Stimulated activated CD8-positive, alpha-beta memory T cell treated with anti-CD3 and anti-CD28 coated beads, Interleukin-15, amount 100 ng/mL, for 24 hours (primary cell): ENCODE results near the gene RFFL.
A peak's percentile ranks its signal among the peaks of the same experiment; 100 is the strongest.
"Not testable (repeated sequence)": the region's sequence is repeated elsewhere in the genome, so short reads cannot be mapped to it uniquely, and the experiment has no call there.

ENCODE experiments used
- DNase-seq: peaks from one replicate; pipeline ENCODE4 v3.0.0-alpha.2; 2020; ENCODE audit warnings: low read depth

Gene RFFL

DNA sequence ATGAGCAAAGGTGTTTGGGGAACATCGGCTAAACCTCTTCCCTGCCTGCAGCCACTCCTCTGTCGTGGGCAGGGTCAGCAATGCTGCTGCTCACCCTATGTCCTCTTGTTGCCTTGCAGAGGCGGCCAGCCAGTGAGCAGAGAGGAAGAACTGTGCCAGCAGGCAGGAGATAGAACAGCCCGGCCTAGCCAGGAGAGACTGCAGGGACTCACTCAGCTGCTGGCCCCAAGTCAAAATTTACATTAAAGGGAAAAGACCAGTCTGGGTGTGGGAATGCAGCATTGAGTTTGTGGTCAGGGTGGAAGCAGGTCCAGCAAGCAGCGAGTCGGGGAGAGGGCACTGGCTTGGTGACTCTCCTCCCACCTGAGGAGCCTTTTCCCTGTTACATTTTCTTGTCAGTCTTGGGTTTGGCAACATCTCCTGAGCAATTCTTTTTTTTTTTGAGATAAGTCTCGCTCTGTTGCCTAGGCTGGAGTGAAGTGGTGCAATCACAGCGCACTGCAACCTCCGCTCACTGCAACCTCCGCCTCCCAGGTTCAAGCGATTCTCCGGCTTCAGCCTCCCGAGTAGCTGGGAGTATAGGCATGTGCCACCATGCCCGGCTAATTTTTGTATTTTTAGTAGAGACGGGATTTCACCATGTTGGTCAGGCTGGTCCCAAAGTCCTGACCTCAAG, 60.5 kb downstream of the RFFL start:
- no peak for DNase-seq

DNA sequence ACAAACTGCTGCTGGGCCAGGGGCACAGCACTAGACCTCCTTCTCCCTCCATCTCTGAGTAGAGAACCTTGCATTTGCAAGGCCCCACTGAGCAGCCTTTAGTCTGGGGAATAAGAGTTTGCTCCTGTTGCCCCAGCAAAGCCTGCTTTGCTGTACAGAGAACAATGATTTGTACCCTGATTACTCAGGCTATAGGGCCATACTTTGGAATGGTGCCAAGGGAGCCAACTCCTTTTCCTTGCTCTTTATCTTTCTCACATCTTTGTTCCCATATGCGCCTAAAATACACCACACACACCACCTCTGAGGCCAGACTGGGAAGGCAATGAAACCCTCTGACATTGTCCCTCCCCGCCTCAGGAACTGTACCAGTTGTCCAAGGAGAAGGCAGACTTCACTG, 62.0 kb downstream of the RFFL start:
- DNase-seq, result no peak

DNA sequence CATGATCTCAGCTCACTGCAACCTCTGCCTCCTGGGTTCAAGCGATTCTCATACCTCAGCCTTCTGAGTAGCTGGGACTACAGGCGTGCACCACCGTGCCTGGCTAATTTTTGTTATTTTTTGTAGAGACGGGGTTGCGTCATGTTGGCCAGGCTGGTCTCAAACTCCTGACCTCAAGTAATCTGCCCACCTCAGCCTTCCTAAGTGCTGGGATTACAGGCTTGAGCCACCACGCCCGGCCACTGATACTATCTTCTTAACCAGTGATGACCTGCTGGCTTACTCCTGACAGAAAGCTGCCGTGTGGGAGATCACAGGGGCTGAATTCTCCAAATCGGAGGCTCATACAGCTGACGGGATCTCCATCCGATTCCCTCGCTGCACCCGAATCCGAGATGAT, 62.5 kb downstream of the RFFL start:
- DNase-seq, result not testable (repeated sequence)

DNA sequence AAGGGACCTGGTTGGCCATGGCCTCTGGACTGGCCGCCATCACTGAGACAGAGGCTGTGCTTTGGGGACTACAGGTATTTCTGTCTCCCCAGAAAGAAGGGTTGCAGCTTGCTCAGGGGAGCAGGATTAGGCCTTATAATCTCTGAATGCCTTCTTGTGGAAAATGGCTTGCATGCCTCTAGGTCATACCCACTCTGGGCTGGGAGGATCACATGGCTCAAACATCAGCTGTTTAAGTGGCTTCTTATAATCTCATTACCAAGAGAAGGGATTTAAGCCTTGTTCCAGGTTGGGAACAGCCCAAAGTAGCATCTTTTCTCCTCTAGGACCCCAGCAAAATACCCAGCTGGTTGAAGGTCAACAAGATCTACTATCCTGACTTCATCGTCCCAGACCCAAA, 64.1 kb downstream of the RFFL start:
- DNase-seq, result no peak

DNA sequence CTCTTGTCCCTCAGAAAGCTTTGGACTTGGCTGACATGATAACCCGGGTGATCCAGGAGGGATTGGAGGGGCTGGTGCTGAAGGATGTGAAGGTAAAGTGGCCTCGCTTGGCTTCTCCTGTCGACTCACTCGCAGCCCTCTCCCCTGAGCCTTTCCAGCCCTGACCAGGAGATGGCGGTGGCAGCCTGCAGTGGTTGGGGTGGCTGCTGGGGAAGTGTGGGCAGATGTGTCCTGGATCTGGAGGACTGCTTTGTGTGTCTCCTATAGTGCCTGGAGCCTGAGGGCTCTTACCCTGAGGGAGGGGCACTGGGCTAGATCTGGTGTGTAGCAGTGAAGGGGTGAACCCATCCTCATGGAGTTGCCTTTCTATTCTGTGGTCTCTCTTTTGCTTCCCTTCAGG, 65.3 kb downstream of the RFFL start:
- peak; percentile 34 for DNase-seq

DNA sequence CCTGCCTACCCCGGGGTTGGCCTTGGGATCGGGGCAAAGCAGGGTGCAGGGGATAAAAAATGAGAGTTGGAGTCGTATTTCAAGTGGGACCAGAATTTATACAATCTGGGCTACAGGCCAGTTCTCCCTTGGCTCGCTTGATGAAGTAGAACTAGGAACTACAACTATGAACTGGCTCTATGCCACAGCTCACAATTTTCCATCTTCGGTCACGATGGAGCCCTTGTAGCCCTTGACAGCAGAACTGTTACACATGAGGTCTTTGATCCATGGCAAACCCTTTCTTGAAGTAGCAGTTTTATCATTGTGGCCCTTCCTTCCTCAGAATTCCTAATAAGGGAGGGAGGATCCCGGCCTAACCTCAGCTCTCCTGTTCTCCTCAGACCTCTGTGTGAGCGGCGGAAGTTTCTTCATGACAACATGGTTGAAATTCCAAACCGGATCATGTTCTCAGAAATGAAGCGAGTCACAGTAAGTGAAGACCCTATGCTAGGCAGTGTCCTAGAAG, 66.1 kb downstream of the RFFL start:
- DNase-seq, result no peak

DNA sequence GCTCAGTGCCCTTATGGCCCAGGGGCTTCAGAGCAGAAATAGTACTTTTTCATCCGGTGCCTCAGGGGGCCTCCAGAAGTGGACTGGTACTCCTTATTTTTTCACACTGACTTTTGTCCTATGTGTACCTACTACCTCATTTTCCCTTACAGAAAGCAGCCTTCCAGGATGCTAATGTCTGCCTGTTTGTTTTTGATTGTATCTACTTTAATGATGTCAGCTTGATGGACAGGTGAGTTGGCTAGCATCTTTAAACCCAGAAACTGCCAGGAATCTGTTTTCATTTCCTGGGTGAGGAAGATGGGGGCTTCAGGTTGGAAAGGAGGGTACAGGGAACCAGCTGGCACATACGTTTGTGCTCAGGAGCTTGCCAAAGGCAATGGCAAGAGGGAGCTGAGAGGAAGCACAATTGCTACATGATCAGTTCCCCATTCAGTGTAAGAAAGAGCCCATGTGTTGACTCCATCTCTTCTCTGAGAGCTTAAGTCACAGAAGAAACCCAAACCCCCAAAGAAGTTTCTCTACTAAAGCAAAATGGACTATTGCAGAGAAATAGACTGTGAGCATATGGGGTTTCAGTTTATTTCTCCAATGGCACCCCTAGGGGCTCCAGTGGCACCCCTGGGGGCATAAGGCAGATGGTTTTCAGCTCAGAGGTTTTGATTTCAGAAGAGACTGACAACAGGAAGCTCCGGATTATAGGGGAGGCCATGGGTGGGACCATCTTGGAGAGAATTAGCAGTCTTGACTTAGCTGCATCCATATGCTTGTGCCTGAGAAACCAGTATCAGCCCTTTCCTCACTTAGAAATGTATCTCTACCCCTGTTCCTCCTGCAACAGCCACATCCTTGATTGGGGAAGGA, 66.9 kb downstream of the RFFL start:
- no peak for DNase-seq

DNA sequence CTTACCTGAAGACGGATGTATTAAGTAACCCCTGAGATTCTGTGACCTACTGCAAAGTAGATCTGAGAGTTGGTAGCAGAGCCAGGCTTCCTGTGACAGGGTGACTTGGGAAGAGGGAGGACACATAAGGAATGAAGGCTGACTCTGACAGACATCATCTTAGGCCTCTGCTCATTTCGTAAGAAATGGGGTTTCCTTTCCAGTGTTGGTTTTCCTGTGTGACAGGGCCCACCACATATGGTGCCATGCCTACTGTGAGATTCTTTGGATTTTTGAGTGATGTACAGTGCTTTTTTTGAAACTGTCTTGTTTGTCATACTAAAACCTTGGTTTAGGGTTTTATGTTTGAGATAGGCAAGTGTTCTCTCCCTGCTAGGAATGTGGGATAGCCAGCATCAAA, 70.5 kb downstream of the RFFL start:
- DNase-seq, result no peak

DNA sequence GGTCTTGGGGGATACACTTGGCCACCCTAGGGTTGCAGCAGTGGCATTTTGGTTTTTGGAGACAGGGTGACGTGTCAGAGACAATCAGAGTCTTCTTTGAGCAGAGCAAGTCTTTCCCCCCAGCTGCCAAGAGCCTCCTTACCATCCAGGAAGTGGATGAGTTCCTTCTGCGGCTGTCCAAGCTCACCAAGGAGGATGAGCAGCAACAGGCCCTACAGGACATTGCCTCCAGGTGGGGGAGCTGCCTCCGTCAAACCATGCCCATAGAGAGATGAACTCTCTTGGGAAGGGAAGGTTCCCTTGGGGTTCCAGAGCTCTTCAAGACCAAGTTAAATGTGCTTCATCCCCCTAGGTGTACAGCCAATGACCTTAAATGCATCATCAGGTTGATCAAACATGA, 71.9 kb downstream of the RFFL start:
- no peak for DNase-seq

DNA sequence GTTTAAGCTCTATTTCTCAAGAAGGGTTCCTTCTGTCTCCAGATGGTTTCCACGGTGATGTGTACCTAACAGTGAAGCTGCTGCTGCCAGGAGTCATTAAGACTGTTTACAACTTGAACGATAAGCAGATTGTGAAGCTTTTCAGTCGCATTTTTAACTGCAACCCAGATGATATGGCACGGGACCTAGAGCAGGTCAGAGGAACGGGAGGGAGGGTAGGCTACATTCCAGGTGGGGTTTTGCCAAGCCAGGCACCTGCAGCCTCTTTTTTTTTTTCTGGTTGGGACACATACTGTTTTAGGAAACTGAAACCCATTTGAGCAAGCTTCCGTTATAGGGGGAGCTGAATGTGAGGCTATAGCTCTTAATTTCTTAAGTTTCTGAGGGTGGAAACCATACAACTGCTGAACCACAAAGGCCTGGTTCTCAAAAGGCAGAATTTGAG, 72.6 kb downstream of the RFFL start:
- no peak for DNase-seq

DNA sequence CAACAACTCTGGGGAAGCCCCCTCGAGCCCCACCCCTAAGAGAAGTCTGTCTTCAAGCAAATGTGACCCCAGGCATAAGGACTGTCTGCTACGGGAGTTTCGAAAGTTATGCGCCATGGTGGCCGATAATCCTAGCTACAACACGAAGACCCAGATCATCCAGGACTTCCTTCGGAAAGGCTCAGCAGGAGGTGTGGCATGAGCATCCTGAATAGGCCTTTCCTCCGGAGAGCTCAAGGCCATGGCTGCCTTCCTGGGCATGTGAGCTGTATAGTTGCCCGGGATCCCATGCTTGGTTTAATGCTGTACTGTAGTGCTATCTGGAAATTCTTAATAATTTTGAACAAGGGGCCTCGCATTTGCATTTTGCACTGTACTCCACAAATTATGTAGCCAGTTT, 74.0 kb downstream of the RFFL start:
- no peak for DNase-seq

DNA sequence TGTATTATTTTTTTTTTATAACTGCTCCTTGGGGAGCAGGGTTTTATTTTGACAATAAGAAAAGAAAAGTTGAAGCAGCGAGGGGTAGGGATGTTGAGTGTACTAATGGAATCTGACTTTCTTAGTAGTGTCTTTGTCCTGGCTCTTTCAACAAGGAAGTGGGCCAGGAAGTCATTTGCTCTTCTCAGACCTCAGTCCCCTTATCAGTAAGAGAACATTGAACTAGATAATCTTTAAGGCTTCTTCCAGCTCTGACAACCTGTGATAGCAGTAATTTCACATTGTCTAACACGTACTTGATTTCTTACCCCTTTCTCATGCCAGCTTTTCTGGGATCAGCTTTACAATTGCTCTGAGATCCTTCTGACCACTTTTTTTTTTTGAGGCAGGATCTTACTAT, 74.9 kb downstream of the RFFL start:
- DNase-seq, result no peak

DNA sequence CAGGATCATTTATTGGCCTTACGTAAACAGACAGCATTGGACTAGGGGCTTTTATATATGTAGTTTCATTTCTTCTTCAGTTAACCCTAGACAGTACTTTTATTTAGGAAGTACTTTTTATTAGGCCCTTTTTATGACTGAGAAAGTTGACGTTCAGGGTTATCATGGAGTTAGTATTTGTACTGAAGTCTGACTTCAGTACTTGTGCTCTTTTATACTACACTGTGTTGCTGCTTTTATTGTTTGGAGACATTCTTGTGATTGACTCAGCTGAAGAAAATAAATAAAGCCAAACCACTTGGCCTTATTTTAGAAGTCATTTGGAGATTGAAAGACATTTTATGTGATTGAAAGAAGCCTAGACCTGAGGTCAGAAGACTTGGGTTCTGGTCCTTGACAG, 76.3 kb downstream of the RFFL start:
- DNase-seq, result no peak

DNA sequence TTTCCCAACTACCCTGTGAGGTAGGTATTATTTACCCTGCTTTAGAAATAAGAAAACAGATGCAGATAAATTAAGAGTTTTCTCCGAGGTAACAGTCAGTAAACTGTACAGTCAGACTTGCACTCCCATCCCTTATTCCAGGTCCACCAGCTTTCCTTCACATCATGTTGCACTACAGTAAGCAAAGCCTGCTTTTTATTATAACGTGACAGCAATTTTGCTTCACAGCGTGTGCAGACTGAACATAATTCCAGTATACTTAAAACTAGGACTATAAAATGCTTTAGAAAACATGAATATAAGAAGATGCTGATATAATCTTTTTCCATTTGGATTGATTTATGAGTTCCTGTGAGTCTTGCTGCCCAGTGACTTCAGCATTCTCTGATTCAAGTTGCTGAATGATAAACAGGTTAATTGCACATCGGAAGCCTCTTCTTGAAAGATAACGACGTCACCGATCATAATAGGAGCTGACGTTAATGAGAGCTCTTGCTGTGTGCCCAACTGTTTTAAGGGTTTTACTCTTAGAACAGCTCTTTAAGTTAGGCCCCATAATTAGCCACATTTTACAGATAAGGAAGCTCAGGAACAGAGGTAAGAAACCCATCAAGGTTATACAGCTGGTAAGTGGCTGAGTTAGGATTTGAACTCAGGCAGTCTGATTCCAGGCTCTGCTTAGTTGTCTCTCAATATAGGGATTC, 81.8 kb downstream of the RFFL start:
- no peak for DNase-seq

DNA sequence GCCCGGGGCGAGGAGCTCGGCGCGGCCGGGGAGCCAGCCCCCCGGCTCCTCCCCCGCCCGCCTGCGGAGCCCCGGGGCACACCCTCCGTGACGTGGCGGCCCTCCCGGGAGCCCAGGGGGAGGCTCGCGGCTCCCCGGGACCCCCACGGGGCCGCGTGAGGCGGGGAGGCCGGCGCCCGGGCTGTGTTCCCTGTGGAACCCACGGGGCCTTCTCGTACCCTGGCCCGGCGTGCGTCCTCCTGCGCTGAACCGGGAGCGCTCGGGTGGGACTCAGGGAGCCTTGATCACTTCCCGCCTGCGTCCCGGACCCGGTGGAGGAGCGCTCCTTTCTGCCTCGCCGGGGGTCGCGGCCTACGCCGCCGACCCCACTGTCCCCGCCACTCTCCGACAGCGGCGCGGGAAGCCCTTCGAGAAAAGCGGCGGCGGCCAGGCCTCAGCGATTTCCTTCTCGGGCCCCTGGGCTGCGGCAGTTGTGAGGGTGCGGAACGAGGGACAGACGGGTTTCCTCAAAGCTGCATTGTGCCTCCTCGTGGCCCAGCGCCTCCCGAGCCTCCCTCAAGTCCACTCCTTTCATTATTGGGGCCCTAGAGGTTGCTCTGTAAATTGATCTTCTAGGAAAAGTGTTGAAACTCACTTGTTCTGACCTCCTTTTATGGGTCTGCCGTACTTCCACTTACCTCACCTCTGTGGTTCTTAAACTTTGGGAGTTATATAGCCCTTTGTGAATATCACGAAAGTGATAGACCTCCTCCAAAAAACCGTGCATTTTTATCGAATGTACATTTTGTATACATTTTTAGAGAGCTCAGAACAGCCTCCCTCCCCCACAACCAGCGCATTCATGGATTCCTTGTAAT, 82.6 kb downstream of the RFFL start:
- peak; percentile 40 for DNase-seq

DNA sequence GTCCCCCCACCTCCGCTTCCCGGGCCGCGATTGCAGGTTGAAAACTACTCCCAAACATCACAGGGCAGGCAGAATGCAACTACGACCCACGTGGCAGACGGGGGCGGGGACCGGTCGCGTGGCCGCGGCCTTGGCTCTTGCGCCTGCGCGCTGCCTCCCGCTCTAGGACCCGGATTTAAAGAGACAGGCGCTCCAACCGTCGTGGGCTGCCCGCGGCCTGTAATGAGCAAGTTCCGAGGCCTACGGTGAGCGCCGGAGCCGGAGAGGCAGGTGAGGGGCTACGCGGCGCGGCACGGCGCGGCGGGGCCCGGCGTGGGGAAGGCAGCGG, 83.2 kb downstream of the RFFL start, which contains the start of gene LIG3:
Gene LIG3 (plus strand): TSS at position 160 of the 328 bp plus-strand sequence. CDS start 2,494 bp downstream, outside the sequence.
- peak; percentile 92 for DNase-seq

DNA sequence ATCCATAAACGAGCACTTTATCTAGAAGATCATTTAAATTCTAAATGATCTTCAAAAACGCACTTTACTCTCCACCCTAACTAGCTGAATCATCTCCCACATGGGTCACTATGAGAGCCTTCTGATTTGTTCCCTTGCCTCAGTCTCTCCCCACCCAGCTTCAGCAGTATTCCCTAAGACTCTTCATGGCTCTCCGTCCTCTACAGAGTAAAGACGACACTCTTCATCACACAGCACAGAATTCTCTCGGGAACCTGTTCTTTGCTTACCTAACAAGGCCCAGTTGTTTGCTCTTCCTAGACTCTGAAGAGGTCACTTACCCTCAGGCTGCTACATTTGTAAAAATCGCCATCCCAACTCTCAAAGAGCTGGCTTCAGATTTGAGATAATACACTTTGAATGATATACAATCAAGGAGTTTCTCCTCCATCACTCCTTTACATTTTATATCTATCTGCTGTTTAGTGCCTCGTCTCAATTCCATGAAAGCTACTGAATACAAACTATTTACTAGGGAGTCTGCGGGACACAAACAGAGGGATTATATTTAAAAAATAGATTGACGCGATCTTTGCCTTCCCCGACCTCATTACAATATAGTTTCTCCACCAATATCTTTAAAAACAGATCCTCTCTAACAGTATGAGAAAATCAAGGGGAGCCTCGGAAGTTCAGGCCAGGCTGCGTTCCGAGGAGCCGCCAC, 83.7 kb downstream of the RFFL start:
- DNase-seq, result no peak

DNA sequence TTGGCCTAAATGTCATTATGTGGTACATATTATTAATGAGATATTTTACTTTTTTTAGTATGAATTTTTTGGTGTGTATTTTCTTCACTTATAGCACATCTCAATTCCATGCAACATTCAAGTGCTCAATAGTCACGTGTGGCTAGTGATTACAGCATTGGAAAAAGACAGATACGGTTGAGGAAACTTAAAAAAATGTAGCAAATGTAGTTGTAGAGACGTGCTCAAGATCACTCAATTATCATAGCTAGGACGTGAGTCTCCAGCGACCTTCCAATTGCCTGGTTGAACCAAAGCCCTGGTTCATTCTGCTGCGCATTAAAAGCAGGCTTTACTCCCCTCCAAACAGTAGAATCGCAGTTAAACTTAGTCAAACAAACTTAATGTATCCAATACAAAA, 84.4 kb downstream of the RFFL start:
- no peak for DNase-seq

DNA sequence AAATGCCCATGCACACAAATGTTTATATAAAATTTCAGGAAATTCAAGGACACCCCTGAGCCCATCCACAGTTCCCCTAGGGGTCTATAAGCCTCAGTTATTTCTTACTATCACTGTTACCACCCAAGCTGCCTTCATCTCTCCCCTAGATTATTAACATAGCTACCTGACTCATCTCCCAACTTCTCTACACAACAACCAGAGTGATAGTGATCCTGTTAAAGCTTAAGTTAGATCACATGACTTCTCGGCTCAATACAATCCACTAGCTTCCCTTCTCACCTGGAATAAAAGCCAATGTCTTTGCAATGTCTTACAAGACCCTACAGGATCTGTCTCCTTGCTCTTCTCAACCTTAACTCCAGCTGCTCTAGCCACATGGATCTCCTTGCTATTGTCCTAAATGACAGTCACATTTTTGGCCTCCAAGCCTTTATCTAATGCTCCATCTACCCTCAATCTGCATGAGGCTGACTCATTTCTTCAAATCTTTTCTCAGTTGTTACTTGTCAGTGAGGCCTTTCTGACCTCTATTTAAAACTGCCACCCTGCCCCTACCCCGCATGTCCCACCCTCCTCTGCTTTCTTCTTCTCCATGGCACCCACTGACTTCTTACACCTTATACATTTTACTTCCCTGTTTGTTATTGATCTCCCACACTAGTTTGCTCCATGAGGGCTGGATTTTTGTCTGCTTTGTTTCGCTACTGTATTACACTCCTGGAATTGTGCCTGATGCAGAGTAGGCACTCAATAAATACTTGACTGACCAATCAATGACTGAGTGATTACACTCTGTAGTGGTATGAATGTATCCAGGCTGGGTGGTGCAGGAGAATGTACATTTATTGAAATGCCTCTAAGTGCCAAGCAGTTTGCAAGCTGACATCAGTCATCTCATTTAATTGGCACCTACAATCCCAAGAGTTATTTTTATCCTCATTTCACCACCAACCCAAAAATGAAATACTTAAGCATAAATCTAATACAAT, 88.4 kb downstream of the RFFL start:
- no peak for DNase-seq

DNA sequence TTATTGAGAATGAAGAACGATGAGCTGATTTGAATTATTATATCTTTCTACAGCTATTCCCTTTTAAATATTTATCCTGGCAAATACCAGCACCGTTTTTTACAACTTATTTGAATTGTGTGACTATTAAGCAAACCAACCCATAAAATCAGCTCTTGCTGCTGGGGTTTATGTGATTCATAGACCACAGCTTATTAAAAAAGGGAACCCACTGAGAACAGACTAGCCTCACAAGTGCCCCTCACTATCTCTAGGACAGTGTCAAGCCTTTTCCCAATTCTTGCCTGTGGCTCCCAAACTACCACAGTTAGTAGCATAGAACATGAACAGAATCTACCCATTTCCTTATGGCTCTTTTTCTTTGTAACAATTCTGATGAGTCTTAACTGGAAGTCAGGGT, 89.3 kb downstream of the RFFL start:
- DNase-seq, result no peak
